OCI-LY7 (cell line): ENCODE results near the gene IGFBP4. TPM values are rescaled to one million over a fixed set of nuclear protein-coding genes. Genes with fewer than 3 reads are reported as not detected.

ENCODE experiments used
- BruUV-seq: library from RNA; stranded (reverse); fragments of 400-500 nt; replicated peaks from 2 replicates; lab custom pipeline; 2021; lab: Mats Ljungman, UMichigan
- CTCF ChIA-PET: fragments of 300-600 bp; sonication (Branson Sonifier 250); formaldehyde crosslinking; loops from one replicate; lab custom pipeline; 2022; ENCODE audit warnings: antibody characterized with exemption; ENCODE audit not compliant: unreplicated experiment; lab: Charles Lee
- POLR2A ChIA-PET: fragments of 300-600 bp; sonication (Branson Sonifier 250); formaldehyde crosslinking; loops from one replicate; lab custom pipeline; 2022; ENCODE audit warnings: antibody characterized with exemption; lab: Charles Lee
- DNase-seq: peaks from one replicate; pipeline ENCODE4 v3.0.0-alpha.2; 2015; ENCODE audit warnings: low spot score
- H2AFZ ChIP-seq: fragments of 200-600 bp; sonication (generic), shearing (Covaris generic); 2 replicates; pipeline ENCODE4 v1.6.1; 2014; ENCODE audit warnings: mild to moderate bottlenecking, antibody characterized with exemption, low read length, moderate library complexity
- H3K27ac ChIP-seq: fragments of 200-600 bp; sonication (generic); 2 replicates; pipeline ENCODE4 v1.5.1; 2014; ENCODE audit warnings: mixed run types, low read depth, mild to moderate bottlenecking, moderate library complexity, low read length, inconsistent platforms; ENCODE audit not compliant: poor library complexity, severe bottlenecking
- H3K36me3 ChIP-seq: fragments of 200-600 bp; sonication (generic); 2 replicates; pipeline ENCODE4 v1.6.1; 2014; ENCODE audit warnings: mild to moderate bottlenecking, antibody characterized with exemption, low read length, moderate library complexity, mixed read lengths; ENCODE audit not compliant: insufficient read depth
- H3K4me1 ChIP-seq: fragments of 200-600 bp; sonication (generic); 2 replicates; pipeline ENCODE4 v1.5.1; 2014; ENCODE audit warnings: mild to moderate bottlenecking, low read length; ENCODE audit not compliant: insufficient read depth, poor library complexity, severe bottlenecking
- H3K4me2 ChIP-seq: fragments of 200-600 bp; sonication (generic); 2 replicates; pipeline ENCODE4 v1.6.1; 2014; ENCODE audit warnings: mild to moderate bottlenecking, low read length
- H3K4me3 ChIP-seq: fragments of 200-600 bp; sonication (generic); 2 replicates; pipeline ENCODE4 v1.5.1; 2014; ENCODE audit warnings: mild to moderate bottlenecking, low read depth, low read length; ENCODE audit not compliant: poor library complexity, severe bottlenecking
- H3K79me2 ChIP-seq: fragments of 200-600 bp; sonication (generic); 2 replicates; pipeline ENCODE4 v1.6.1; 2016; ENCODE audit warnings: low read depth, mild to moderate bottlenecking, low read length, moderate library complexity, mixed read lengths; ENCODE audit not compliant: insufficient read depth
- H3K9me2 ChIP-seq: fragments of 200-600 bp; sonication (generic); 2 replicates; pipeline ENCODE4 v1.6.1; 2016; ENCODE audit warnings: mild to moderate bottlenecking, low read length, mixed read lengths; ENCODE audit not compliant: insufficient read depth
- H3K9me3 ChIP-seq: fragments of 200-600 bp; sonication (generic); 2 replicates; pipeline ENCODE4 v1.6.1; 2014; ENCODE audit warnings: mild to moderate bottlenecking, mixed run types, low read length, mixed read lengths
- H4K20me1 ChIP-seq: fragments of 200-600 bp; sonication (generic); 2 replicates; pipeline ENCODE4 v1.6.1; 2014; ENCODE audit warnings: mild to moderate bottlenecking, antibody characterized with exemption, low read length, moderate library complexity, mixed read lengths; ENCODE audit not compliant: insufficient read depth
- CTCF ChIP-seq: fragments of 200-600 bp; sonication (generic); conservative IDR thresholded peaks from 2 replicates; pipeline ENCODE4 v1.5.1; 2014; ENCODE audit warnings: mild to moderate bottlenecking, antibody characterized with exemption, low read length, moderate library complexity, mixed read lengths
- EZH2phosphoT487 ChIP-seq: fragments of 200-600 bp; sonication (generic); IDR thresholded peaks from 2 replicates; pipeline ENCODE4 v1.6.1; 2018; ENCODE audit warnings: low read depth, borderline replicate concordance, mild to moderate bottlenecking, mixed run types, antibody characterized with exemption, low read length, moderate library complexity, mixed read lengths
- intact Hi-C: fragments of 100-400 bp; cut with micrococcal nuclease; formaldehyde crosslinking; loops from one replicate; pipeline ENCODE4 v1.10.0; 2022; ENCODE audit not compliant: unreplicated experiment
- total RNA-seq, 2 experiments: library from RNA; depleted of rRNA in 1 of 2; stranded (reverse); fragments of >200 nt in 1 of 2; shearing (Covaris generic) in 1 of 2; gene quantifications; 2 replicates each; pipeline ENCODE4 v1.2.3, GENCODE V29; 2014 to 2022

Gene IGFBP4
- total RNA-seq, 2 experiments from 2014 or later = not detected

DNA sequence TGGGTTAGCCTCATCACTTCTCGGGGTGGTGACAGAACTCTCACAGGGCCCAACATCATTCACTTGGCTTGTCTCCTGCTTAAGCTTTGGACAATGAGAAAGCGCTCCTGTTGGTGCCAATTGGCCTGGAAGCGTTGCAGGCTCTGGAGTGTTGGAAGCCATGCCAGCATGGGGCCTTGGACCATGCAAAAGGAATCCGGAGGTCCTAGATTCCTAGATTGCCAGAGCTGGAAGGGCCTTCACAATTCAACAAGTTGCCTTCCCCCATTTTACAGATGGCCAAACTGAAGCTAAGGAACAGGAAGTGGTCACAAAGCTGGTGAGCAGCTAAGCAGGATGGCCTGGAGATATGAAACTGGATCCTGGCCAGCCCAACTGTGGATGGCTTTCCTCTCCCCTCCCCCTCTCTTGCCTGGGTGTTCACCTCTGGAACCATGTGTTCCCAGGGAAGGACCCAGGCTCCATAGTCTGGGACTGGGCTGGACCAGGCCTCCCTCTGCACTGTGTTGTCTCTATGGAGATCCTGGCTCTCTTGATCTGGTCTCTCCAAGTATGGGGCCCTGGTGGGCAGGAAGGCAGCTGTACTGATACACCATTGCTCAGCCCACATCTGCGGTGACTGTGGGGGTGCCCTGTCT lies 6.0 kb upstream of the IGFBP4 start:
- Histone ChIP-seq H3K4me1 (peaks cover 9% of the 10 kb centered on the region), H3K4me2 (no peak overlapping the region), H4K20me1 (no peaks in the 10 kb centered on the region), H3K4me3 (no peak overlapping the region), H3K36me3 (no peaks in the 10 kb centered on the region), H3K9me3 (no peaks in the 10 kb centered on the region), H3K79me2 (no peaks in the 10 kb centered on the region), H3K27ac (no peak overlapping the region), H3K9me2 (no peaks in the 10 kb centered on the region), H2AFZ (no peak overlapping the region)
- CTCF ChIA-PET = no interaction called here
- DNase-seq = no peak
- POLR2A ChIA-PET = interaction anchor here (1.0 kb wide), 1 partner anchor 18 kb away, joined by 3 read pairs; no protein-coding TSS in a partner anchor
- no TSS peak for BruUV-seq
- TF ChIP-seq EZH2phosphoT487 (no peak), CTCF (no peak)
- intact Hi-C loops = no loop called here

DNA sequence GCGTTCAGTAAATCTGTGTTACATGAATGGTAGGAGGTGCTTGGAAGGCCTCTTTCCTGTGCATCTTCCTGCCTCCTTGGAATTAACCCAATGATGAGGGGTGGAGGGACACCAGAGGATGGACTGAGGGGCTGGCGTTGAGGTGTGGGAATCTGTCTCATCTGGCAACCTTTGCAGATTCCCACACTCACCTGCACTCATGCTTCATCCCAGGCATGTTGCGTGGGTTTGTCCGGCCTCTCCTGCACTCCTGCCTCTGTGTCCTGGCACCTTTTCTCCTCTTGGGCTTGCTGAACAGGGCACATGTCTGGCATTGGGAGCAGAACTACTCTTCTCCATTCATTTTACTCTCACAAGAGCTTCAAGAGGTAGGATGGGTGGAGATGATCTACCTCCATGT lies 3.1 kb upstream of the IGFBP4 start:
- TF ChIP-seq CTCF = no peak
- TF ChIP-seq EZH2phosphoT487 = no peak
- Histone ChIP-seq H3K36me3 (no peaks in the 10 kb centered on the region), H3K4me2 (no peak overlapping the region), H3K9me2 (no peaks in the 10 kb centered on the region), H4K20me1 (no peaks in the 10 kb centered on the region), H3K4me3 (no peak overlapping the region), H3K4me1 (peaks cover 9% of the 10 kb centered on the region), H2AFZ (no peak overlapping the region), H3K9me3 (no peaks in the 10 kb centered on the region), H3K79me2 (no peaks in the 10 kb centered on the region), H3K27ac (no peak overlapping the region)
- DNase-seq = no peak
- POLR2A ChIA-PET = no interaction called here
- intact Hi-C loops = loop anchor here (2.0 to 5.0 kb wide), 2 partner anchors 37 to 83 kb away; no protein-coding TSS in a partner anchor
- no TSS peak for BruUV-seq
- CTCF ChIA-PET = no interaction called here
